ENCODE measurements around the gene SLC6A8. TPM values are rescaled to one million over a fixed set of nuclear protein-coding genes. Genes with fewer than 3 reads are reported as not detected.
A peak's percentile ranks its signal among the peaks of the same experiment; 100 is the strongest.

Gene SLC6A8
- 1 to 10 TPM; 4.0 to 8.0 (median 6.1) TPM for total RNA-seq

DNA sequence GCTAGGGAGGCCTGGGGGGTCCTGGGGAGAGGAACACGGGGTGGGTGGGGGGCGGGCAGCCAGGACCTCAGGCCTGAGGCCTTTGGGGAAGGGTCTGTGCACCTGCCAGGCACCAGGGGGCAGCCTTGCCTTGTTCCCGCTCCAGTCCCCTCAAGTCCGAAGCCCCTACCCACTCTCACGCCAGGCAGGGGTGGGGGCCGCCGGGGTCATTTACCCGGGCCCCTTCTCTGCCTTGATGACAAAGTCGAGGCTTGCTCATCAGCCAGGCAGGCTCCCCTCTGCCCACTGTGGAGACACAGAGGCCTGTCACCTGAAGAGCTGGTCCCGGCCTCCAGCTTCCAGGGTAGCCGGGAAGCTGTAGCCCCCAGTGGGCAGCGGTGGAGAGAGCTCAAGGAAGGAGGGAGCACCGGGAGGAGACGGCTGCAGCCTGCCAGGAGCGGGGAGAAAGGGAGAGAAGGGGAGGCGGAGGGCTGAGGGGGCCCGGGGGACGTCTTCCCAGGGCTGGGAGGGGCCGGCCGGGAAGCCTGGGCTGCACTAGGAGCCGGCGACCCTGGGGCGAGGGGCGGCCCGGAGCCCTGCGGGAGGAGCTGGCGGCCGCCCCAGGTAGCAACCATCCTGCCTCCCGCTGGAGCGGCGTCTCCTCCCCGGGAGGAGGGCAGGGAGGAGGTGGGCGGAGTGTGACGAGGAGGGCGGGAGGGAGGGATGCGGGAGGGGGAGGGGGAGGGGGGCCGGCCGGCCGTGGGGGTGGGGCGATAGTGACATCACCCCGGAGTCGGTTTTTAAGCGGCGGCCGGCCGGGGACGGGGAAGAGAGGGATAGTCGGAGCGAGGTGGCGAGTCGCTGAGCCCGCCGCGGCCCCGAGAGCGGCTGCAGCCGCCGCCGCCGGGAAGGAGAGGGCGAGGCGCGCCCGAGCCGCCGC is at the start of gene SLC6A8:
SLC6A8 (plus strand) TSS at position 806 of the 919 bp plus-strand sequence. CDS start 649 bp downstream, outside the sequence.
- H3K4me3 ChIP-seq (replicated peaks in 1 of 3), result peak within 1 kb of the TSS in 1 of 3 donors; percentile 27
- TF ChIP-seq, protein P1, sequence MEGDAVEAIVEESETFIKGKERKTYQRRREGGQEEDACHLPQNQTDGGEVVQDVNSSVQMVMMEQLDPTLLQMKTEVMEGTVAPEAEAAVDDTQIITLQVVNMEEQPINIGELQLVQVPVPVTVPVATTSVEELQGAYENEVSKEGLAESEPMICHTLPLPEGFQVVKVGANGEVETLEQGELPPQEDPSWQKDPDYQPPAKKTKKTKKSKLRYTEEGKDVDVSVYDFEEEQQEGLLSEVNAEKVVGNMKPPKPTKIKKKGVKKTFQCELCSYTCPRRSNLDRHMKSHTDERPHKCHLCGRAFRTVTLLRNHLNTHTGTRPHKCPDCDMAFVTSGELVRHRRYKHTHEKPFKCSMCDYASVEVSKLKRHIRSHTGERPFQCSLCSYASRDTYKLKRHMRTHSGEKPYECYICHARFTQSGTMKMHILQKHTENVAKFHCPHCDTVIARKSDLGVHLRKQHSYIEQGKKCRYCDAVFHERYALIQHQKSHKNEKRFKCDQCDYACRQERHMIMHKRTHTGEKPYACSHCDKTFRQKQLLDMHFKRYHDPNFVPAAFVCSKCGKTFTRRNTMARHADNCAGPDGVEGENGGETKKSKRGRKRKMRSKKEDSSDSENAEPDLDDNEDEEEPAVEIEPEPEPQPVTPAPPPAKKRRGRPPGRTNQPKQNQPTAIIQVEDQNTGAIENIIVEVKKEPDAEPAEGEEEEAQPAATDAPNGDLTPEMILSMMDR (IDR thresholded peaks at IDR 0.05), result peak in 2 of 6 experiments; percentile 30
- TF ChIP-seq POLR2A (IDR thresholded peaks at IDR 0.05), result peak in 1 of 2 donors; percentile 70
- H3K36me3 ChIP-seq, result no peaks in the 10 kb centered on the region
- H3K27me3 ChIP-seq, result no peaks in the 10 kb centered on the region
- peaks cover 0 to 4% of the 10 kb centered on the region in 2 donors for H3K4me1 ChIP-seq
- no peak within 1 kb of the TSS for H3K27ac ChIP-seq
- H3K9me3 ChIP-seq, result no peaks in the 10 kb centered on the region
- intact Hi-C loops (cut with DNase I), result no loop called here
- DNase-seq, result peak; percentile 57 to 61
- WGBS, 2 donors, result no CpG with 5 or more reads among the region's 66 CpGs

DNA sequence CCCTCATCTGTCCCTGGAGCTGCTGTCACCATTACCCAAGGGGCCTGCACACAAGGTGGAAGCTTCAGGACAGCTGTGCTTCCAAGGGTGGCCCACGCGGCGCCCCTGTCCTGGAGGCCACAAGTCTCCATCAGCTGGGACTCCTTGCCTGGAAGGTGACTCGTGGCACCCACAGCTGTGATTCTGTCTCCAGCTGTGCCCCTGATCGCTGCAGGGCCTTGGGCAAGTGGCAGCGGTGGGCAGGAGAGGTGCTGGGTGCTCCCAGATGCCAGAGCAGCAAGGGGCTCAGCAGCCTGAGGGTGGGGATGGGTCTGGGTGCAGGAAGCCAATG is 49.7 kb upstream of the SLC6A8 start:
- intact Hi-C loops (cut with DNase I), result no loop called here
- DNase-seq, result no peak
- Histone ChIP-seq H3K36me3 (no peaks in the 10 kb centered on the region), H3K4me3 (replicated peaks in 1 of 3) (no peak overlapping the region), H3K4me1 (peaks cover 0 to 7% of the 10 kb centered on the region in 2 donors), H3K27me3 (no peaks in the 10 kb centered on the region), H3K9me3 (no peaks in the 10 kb centered on the region), H3K27ac (no peak overlapping the region)
- 100% methylated on average over 1 of the region's 6 CpGs; no CpG with 5 or more reads in 1 of the 2 donors for WGBS, 2 donors
- TF ChIP-seq, protein P1 (IDR thresholded peaks at IDR 0.05), result no peak
- TF ChIP-seq POLR2A (IDR thresholded peaks at IDR 0.05), result no peak

DNA sequence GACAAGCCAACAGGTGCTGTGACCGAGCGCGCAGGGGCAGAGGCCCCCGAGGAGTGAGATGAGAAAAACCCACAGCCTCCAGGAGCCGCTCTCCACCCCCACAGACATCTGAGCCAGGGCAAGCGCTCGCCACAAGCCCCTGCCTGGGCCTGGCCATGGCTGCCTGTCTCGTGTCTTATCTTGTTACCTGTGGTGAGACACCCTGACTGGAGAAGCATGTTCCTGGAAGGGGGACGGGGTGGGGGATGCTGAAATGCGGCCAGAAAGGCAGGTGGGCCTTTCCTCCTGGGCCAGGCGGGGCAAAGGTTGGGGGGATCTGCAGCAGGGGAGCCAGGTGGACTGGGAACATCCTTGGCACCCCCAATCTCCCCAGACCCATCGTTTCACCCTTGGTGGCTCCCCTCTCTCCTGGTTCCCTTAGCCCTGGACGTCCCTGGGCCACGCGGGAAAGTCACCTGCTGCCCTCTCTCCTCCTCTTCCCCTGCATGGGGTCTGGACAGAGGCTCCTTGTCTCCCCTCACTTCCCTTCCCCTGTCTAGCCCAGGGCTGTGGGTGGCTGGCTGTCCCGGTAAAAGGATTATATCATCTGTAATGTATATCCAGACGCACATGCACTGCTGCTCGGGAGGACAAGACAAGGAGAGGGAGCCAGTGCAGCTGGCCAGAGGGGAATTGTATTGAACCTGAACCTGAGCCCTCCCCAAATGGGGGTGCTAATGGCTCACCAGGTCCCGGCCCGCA is 49.1 kb upstream of the SLC6A8 start:
- DNase-seq, result no peak
- intact Hi-C loops (cut with DNase I), result no loop called here
- WGBS, 2 donors, result 60 to 79% methylated on average over 3 to 9 of the region's 20 CpGs
- Histone ChIP-seq H3K4me1 (peaks cover 0 to 7% of the 10 kb centered on the region in 2 donors), H3K9me3 (no peaks in the 10 kb centered on the region), H3K27me3 (no peaks in the 10 kb centered on the region), H3K27ac (no peak overlapping the region), H3K36me3 (no peaks in the 10 kb centered on the region), H3K4me3 (replicated peaks in 1 of 3) (no peak overlapping the region)
- TF ChIP-seq POLR2A (IDR thresholded peaks at IDR 0.05), result no peak
- TF ChIP-seq, protein P1 (IDR thresholded peaks at IDR 0.05), result no peak

DNA sequence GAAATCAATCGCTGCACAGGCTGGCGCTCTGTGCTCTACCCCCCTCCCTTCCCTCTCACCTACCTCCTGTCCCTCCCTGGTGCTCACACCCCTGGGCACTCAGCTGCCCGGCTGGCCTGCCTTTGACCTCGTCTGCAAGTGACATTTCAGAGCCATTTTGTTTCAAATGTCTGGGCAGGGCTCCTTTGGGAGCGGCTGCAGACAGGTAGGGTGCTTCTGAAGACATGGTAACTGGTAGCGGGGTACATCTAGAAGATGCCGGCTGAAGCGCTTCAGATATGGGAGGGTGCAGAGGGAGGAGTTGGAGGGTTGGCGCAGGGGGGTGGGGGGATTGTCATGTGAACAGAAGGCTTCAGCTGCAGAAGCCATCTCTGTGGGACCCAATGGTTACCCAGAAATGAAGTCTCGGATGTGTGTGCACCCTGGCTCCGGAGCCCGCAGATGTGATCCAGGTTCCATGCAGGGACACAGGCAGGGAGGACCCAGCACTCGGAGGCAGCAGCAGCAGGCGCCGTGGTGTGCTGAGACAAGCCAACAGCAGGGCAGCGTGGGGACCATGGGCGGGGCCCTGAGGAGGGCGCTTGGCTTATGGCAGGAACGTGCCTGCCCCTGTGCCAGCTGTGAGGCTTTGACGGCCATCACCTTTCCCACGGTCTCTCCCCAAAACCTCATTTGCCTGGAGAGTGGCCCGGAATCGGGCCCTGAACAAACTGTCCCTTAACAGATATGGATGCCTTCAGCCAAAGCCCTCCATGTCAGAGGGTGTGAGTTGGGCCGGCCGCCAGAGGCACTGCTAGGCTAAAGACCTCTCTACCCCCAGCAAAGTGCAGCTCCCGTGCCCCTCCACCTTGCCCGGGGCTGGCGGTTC is 48.3 kb upstream of the SLC6A8 start:
- Histone ChIP-seq H3K27ac (no peak overlapping the region), H3K9me3 (no peaks in the 10 kb centered on the region), H3K4me1 (peaks cover 0 to 7% of the 10 kb centered on the region in 2 donors), H3K4me3 (replicated peaks in 1 of 3) (no peak overlapping the region), H3K27me3 (no peaks in the 10 kb centered on the region), H3K36me3 (no peaks in the 10 kb centered on the region)
- intact Hi-C loops (cut with DNase I), result no loop called here
- 79 to 91% methylated on average over 4 to 15 of the region's 28 CpGs for WGBS, 2 donors
- TF ChIP-seq POLR2A (IDR thresholded peaks at IDR 0.05), result no peak
- TF ChIP-seq, protein P1 (IDR thresholded peaks at IDR 0.05), result no peak
- no peak for DNase-seq
